PC-9 (cell line): ENCODE results near the gene PCDHA13. TPM values are rescaled to one million over a fixed set of nuclear protein-coding genes. Genes with fewer than 3 reads are reported as not detected.

Experiments
- BruUV-seq: library from RNA; stranded (reverse); fragments of 400-500 nt; replicated peaks from 2 replicates; lab custom pipeline; 2021; lab: Mats Ljungman, UMichigan
- CTCF ChIA-PET: fragments of 300-600 bp; sonication (Branson Sonifier 250); formaldehyde crosslinking; loops from one replicate; lab custom pipeline; 2022; ENCODE audit warnings: antibody characterized with exemption; lab: Charles Lee
- POLR2A ChIA-PET: fragments of 300-600 bp; sonication (Branson Sonifier 250); formaldehyde crosslinking; loops from one replicate; lab custom pipeline; 2022; ENCODE audit warnings: antibody characterized with exemption; ENCODE audit not compliant: unreplicated experiment; lab: Charles Lee
- DNase-seq, 2 experiments: peaks; one replicate each; pipeline versions ENCODE4 v3.0.0 to v3.0.0-alpha.2; 2015 to 2022; ENCODE audit warnings: mixed read lengths in 1 of 2
- H2AFZ ChIP-seq: fragments of 200-600 bp; sonication (generic); 2 replicates; pipeline ENCODE4 v1.8.1; 2017; ENCODE audit warnings: antibody characterized with exemption
- H3F3A ChIP-seq: fragments of 200-600 bp; sonication (generic); 2 replicates; pipeline ENCODE4 v1.8.1; 2017; ENCODE audit warnings: antibody characterized with exemption, mild to moderate bottlenecking, low read depth; ENCODE audit not compliant: insufficient read depth
- H3K27ac ChIP-seq: fragments of 200-600 bp; sonication (generic); 2 replicates; pipeline ENCODE4 v1.6.1; 2016; ENCODE audit warnings: mixed run types
- H3K27me3 ChIP-seq: fragments of 200-600 bp; sonication (generic); 2 replicates; pipeline ENCODE4 v1.6.1; 2016; ENCODE audit warnings: low read depth, mixed run types; ENCODE audit not compliant: insufficient read depth
- H3K36me3 ChIP-seq: fragments of 200-600 bp; sonication (generic); 2 replicates; pipeline ENCODE4 v1.6.1; 2016; ENCODE audit warnings: low read depth, mixed run types
- H3K4me1 ChIP-seq: fragments of 200-600 bp; sonication (generic); replicated peaks from 2 replicates; pipeline ENCODE4 v1.6.1; 2016; ENCODE audit warnings: mixed run types; ENCODE audit not compliant: insufficient read depth
- H3K4me2 ChIP-seq: fragments of 200-600 bp; sonication (generic); 2 replicates; pipeline ENCODE4 v1.6.1; 2017; ENCODE audit warnings: mixed run types
- H3K4me3 ChIP-seq: fragments of 200-600 bp; sonication (generic); 2 replicates; pipeline ENCODE4 v1.6.1; 2016; ENCODE audit warnings: mixed run types
- H3K79me2 ChIP-seq: fragments of 200-600 bp; sonication (generic); 2 replicates; pipeline ENCODE4 v1.6.1; 2017; ENCODE audit warnings: low read depth, mixed run types
- H3K9me2 ChIP-seq: fragments of 200-600 bp; sonication (generic); 2 replicates; pipeline ENCODE4 v1.8.1; 2017; ENCODE audit warnings: mild to moderate bottlenecking; ENCODE audit not compliant: insufficient read depth
- H3K9me3 ChIP-seq: fragments of 200-600 bp; sonication (generic); 2 replicates; pipeline ENCODE4 v1.8.1; 2016; ENCODE audit warnings: low read depth; ENCODE audit not compliant: insufficient read depth
- H4K20me1 ChIP-seq: fragments of 200-600 bp; sonication (generic); 2 replicates; pipeline ENCODE4 v1.8.1; 2017; ENCODE audit not compliant: insufficient read depth
- EZH2 ChIP-seq: fragments of 200-600 bp; sonication (generic); IDR thresholded peaks from 2 replicates; pipeline ENCODE4 v1.8.0; 2017; ENCODE audit warnings: antibody characterized with exemption, low read depth
- intact Hi-C: fragments of 100-400 bp; cut with micrococcal nuclease; formaldehyde crosslinking; loops from one replicate; pipeline ENCODE4 v1.10.0; 2022; ENCODE audit not compliant: unreplicated experiment
- total RNA-seq: library from RNA; stranded (reverse); gene quantifications from 2 replicates; pipeline ENCODE4 v1.2.3, GENCODE V29; 2021
- TF ChIP-seq, protein P1 (sequence below): fragments of 200-600 bp; sonication (generic); conservative IDR thresholded peaks from 2 replicates; pipeline ENCODE4 v1.6.1; 2017; ENCODE audit warnings: mixed run types, antibody characterized with exemption, mild to moderate bottlenecking, moderate library complexity

PCDHA13 gene
- total RNA-seq, 1 experiment from 2014 or later: not detected

DNA sequence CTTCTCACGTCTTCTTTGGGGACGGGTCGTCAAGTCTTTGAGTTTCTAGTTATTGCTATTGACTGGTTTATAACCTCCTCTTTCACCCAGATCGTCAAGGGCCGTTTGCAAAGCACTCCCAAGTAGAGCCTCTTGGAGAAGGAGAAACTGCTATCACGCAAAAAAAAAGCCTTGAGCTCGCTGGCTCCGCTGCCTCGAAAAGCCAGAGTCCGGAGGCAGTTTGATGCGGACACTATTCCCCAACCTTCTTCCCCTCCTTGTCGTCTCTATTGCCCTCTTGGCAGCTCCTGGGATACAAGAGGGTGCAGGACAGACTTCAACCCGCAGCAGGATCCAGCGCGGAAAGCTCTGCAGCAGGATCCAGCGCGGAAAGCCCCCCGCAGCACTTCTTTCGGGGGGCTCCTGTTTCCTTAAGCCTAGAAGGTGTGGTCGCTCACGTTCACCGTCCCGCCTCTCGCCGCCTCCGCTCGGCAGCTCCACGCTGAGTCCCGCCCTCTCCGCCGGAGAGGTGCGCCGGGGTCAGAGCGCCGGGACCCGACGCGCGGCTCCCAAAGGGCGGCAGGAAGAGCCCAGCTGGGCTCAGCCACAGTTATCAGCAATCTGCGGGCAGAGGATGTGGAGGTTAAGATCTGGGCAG lies 44.0 kb downstream of the PCDHA13 start, which contains the start of gene PCDHAC1:
PCDHAC1 (plus strand) TSS at position 494 of the 637 bp plus-strand sequence. CDS start 594 bp downstream, outside the sequence.
- intact Hi-C loops: loop anchor here (1.0 to 5.0 kb wide), 3 partner anchors 57 to 114 kb away; partner anchors contain the start of gene PCDHA11
- no peak for DNase-seq
- peak within 1 kb of the TSS; percentile 63 for H3K4me2 ChIP-seq
- H3K27me3 ChIP-seq: no peaks in the 10 kb centered on the region
- H3K4me1 ChIP-seq: no peaks in the 10 kb centered on the region
- no TSS peak for BruUV-seq
- H3K27ac ChIP-seq: no peak within 1 kb of the TSS
- no peak for TF ChIP-seq EZH2
- TF ChIP-seq, protein P1, sequence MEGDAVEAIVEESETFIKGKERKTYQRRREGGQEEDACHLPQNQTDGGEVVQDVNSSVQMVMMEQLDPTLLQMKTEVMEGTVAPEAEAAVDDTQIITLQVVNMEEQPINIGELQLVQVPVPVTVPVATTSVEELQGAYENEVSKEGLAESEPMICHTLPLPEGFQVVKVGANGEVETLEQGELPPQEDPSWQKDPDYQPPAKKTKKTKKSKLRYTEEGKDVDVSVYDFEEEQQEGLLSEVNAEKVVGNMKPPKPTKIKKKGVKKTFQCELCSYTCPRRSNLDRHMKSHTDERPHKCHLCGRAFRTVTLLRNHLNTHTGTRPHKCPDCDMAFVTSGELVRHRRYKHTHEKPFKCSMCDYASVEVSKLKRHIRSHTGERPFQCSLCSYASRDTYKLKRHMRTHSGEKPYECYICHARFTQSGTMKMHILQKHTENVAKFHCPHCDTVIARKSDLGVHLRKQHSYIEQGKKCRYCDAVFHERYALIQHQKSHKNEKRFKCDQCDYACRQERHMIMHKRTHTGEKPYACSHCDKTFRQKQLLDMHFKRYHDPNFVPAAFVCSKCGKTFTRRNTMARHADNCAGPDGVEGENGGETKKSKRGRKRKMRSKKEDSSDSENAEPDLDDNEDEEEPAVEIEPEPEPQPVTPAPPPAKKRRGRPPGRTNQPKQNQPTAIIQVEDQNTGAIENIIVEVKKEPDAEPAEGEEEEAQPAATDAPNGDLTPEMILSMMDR: no peak
- POLR2A ChIA-PET: interaction anchor here (0.6 kb wide), 1 partner anchor 78 kb away, joined by 5 read pairs; no protein-coding TSS in a partner anchor
- CTCF ChIA-PET: interaction anchor here (1.3 to 2.4 kb wide), 4 partner anchors 75 to 115 kb away, joined by 3 to 26 read pairs (median 3); no protein-coding TSS in a partner anchor
- no peaks in the 10 kb centered on the region for H3F3A ChIP-seq
- H4K20me1 ChIP-seq: no peaks in the 10 kb centered on the region
- H3K4me3 ChIP-seq: peak within 1 kb of the TSS; percentile 35; the same call in 1 of the 2 replicates
- peak within 1 kb of the TSS; percentile 67 for H2AFZ ChIP-seq
- H3K9me3 ChIP-seq: no peaks in the 10 kb centered on the region
- H3K36me3 ChIP-seq: no peaks in the 10 kb centered on the region
- H3K9me2 ChIP-seq: no peaks in the 10 kb centered on the region
- no peaks in the 10 kb centered on the region for H3K79me2 ChIP-seq

DNA sequence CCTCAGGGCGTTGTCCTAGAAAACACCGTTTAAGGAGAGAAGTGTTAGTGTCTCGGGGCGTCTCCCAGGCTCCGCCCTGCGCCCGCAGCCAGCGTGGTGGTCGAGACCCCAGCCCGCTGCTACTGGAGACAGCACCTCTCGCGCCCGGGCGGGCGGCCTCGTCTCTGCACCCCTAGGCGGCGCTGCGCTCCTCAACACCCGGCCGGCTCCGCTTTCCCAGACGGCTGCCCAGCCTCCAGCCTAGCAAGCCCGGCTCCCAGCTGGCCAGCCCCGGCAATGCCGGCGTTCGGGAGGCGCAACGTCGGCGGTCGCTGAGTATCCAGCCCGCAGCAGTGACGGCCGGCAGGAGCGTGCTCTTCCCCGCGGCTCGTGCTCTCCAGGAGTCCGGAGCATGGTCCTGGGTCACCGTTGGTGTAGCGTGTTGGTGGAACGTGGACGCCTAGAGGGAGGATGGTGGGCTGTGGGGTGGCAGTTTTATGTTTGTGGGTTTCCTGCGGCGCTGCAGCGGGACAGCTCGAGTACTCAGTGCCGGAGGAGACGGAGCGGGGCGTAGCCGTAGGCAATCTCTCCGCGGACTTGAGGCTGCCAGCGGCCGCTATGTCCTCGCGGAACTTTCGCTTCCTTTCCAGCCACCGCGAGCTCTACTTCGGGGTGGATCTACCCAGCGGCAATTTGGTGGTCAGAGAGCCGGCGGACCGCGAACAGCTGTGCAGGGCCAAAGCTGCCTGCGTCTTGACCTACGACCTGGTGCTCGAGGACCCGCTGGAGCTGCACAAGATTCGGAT lies 44.7 kb downstream of the PCDHA13 start:
- Histone ChIP-seq H3K9me2 (no peaks in the 10 kb centered on the region), H3K9me3 (no peaks in the 10 kb centered on the region), H3K4me3 (peak overlapping the region; percentile 35; the same call in 1 of the 2 replicates), H3K4me1 (no peaks in the 10 kb centered on the region), H3F3A (no peaks in the 10 kb centered on the region), H3K36me3 (no peaks in the 10 kb centered on the region), H4K20me1 (no peaks in the 10 kb centered on the region), H3K27ac (no peak overlapping the region), H3K27me3 (no peaks in the 10 kb centered on the region), H3K4me2 (peak overlapping the region; percentile 63), H2AFZ (peak overlapping the region; percentile 67), H3K79me2 (no peaks in the 10 kb centered on the region)
- BruUV-seq: no TSS peak
- POLR2A ChIA-PET: interaction anchor here (0.6 kb wide), 1 partner anchor 77 kb away, joined by 5 read pairs; no protein-coding TSS in a partner anchor
- intact Hi-C loops: loop anchor here (1.0 to 5.0 kb wide), 3 partner anchors 58 to 114 kb away; partner anchors contain the start of gene PCDHA11
- DNase-seq: peak; percentile 49 to 88
- TF ChIP-seq EZH2: no peak
- TF ChIP-seq, protein P1: peak; percentile 62
- CTCF ChIA-PET: interaction anchor here (0.6 to 2.4 kb wide), 5 partner anchors 11 to 115 kb away, joined by 3 to 26 read pairs (median 3); no protein-coding TSS in a partner anchor

DNA sequence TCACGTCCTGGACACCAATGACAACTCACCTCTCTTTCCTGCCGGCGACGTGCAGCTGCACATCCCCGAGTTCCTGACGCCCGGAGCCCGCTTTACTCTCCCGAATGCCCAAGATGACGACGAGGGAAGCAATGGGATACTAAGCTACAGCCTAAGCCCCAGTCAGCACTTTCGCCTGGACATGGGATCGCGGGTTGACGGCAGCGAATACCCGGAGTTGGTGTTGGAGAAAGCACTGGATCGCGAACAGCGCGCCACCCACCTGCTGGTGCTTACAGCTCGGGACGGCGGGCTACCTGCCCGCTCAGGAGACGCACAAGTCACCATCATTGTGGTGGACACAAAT lies 45.3 kb downstream of the PCDHA13 start:
- Histone ChIP-seq H4K20me1 (no peaks in the 10 kb centered on the region), H3K36me3 (no peaks in the 10 kb centered on the region), H3K4me3 (peak overlapping the region; percentile 35; the same call in 1 of the 2 replicates), H3K79me2 (no peaks in the 10 kb centered on the region), H3K27me3 (no peaks in the 10 kb centered on the region), H3K9me3 (no peaks in the 10 kb centered on the region), H3K4me1 (no peaks in the 10 kb centered on the region), H2AFZ (peak overlapping the region; percentile 67; the same call in 1 of the 2 replicates), H3K4me2 (peak overlapping the region; percentile 63), H3F3A (no peaks in the 10 kb centered on the region), H3K9me2 (no peaks in the 10 kb centered on the region), H3K27ac (no peak overlapping the region)
- BruUV-seq: no TSS peak
- POLR2A ChIA-PET: no interaction called here
- TF ChIP-seq EZH2: no peak
- TF ChIP-seq, protein P1: no peak
- no peak for DNase-seq
- intact Hi-C loops: loop anchor here (2.0 to 5.0 kb wide), 2 partner anchors 58 to 60 kb away; partner anchors contain the start of gene PCDHA11
- CTCF ChIA-PET: interaction anchor here (0.6 to 2.4 kb wide), 3 partner anchors 10 to 113 kb away, joined by 3 to 26 read pairs (median 4); no protein-coding TSS in a partner anchor
